Activated CD8-positive, alpha-beta T cell treated with anti-CD3 and anti-CD28 coated beads, Interleukin-2, amount 10 ng/mL, durations not matched to agents 7 days and 5 days (primary cell): ENCODE results near the gene ATRNL1. TPM values are rescaled to one million over a fixed set of nuclear protein-coding genes. Genes with fewer than 3 reads are reported as not detected.

Experiments used
- ATAC-seq: fragments of 150-1000 bp; cut with Tn5 transposase; one replicate; pipeline ENCODE4 v1.10.0; 2021; ENCODE audit warnings: moderate library complexity
- CTCF ChIA-PET: fragments of 350-600 bp; sonication (Branson Sonifier 250); formaldehyde crosslinking; loops from one replicate; lab custom pipeline; 2021; ENCODE audit warnings: antibody characterized with exemption; lab: Charles Lee
- POLR2A ChIA-PET: fragments of 350-600 bp; sonication (Branson Sonifier 250); formaldehyde crosslinking; loops from one replicate; lab custom pipeline; 2021; ENCODE audit warnings: antibody characterized with exemption; lab: Charles Lee
- DNase-seq: peaks from one replicate; pipeline ENCODE4 v3.0.0-alpha.2; 2020
- H3K27ac Mint-ChIP-seq: one replicate; pipeline ENCODE4 v1.8.0; 2021; ENCODE audit warnings: mild to moderate bottlenecking, mixed read lengths
- H3K27me3 Mint-ChIP-seq: one replicate; pipeline ENCODE4 v1.8.0; 2021; ENCODE audit warnings: low read depth, mixed read lengths
- H3K36me3 Mint-ChIP-seq: one replicate; pipeline ENCODE4 v1.8.0; 2021; ENCODE audit warnings: low read depth, mixed read lengths
- H3K4me1 Mint-ChIP-seq: one replicate; pipeline ENCODE4 v1.8.0; 2021; ENCODE audit warnings: low read depth, mixed read lengths
- H3K4me3 Mint-ChIP-seq: one replicate; pipeline ENCODE4 v1.8.0; 2021; ENCODE audit warnings: mild to moderate bottlenecking, mixed read lengths
- H3K9me3 Mint-ChIP-seq: one replicate; pipeline ENCODE4 v1.8.0; 2022; ENCODE audit warnings: mixed read lengths; ENCODE audit not compliant: insufficient read depth
- total RNA-seq, 2 experiments: library from RNA; stranded (reverse); gene quantifications; one replicate each; pipeline ENCODE4 v1.2.3, GENCODE V29; 2021

Gene ATRNL1
- total RNA-seq, 2 experiments from 2014 or later, result not detected

- DNase-seq (no peak), ATAC-seq (no peak)
- POLR2A ChIA-PET, result no interaction called here
- Mint-ChIP-seq H3K36me3 (no peaks in the 10 kb centered on the region), H3K27ac (no peak overlapping the region), H3K27me3 (no peaks in the 10 kb centered on the region), H3K9me3 (peaks cover 1% of the 10 kb centered on the region), H3K4me1 (no peaks in the 10 kb centered on the region), H3K4me3 (no peak overlapping the region)
- CTCF ChIA-PET, result no interaction called here
Observed at GRCh38 chr10:115909037-115909436, 815.9 kb downstream of the ATRNL1 start.

GRCh38 chr10:115909962-115910731, 817.0 kb downstream of the ATRNL1 start:
- Mint-ChIP-seq H3K4me1 (no peaks in the 10 kb centered on the region), H3K4me3 (no peak overlapping the region), H3K27ac (no peak overlapping the region), H3K9me3 (peaks cover 3% of the 10 kb centered on the region), H3K27me3 (no peaks in the 10 kb centered on the region), H3K36me3 (no peaks in the 10 kb centered on the region)
- CTCF ChIA-PET, result no interaction called here
- DNase-seq (no peak), ATAC-seq (no peak)
- POLR2A ChIA-PET, result no interaction called here

GRCh38 chr10:115914475-115914874, 821.3 kb downstream of the ATRNL1 start:
- Mint-ChIP-seq H3K27ac (no peak overlapping the region), H3K4me3 (no peak overlapping the region), H3K36me3 (no peaks in the 10 kb centered on the region), H3K27me3 (no peaks in the 10 kb centered on the region), H3K4me1 (no peaks in the 10 kb centered on the region), H3K9me3 (peaks cover 3% of the 10 kb centered on the region)
- ATAC-seq (no peak), DNase-seq (no peak)
- CTCF ChIA-PET, result no interaction called here
- POLR2A ChIA-PET, result no interaction called here

- CTCF ChIA-PET, result no interaction called here
- Mint-ChIP-seq H3K27me3 (no peaks in the 10 kb centered on the region), H3K4me3 (no peak overlapping the region), H3K9me3 (peaks cover 3% of the 10 kb centered on the region), H3K27ac (no peak overlapping the region), H3K4me1 (no peaks in the 10 kb centered on the region), H3K36me3 (no peaks in the 10 kb centered on the region)
- no peak for ATAC-seq
- POLR2A ChIA-PET, result no interaction called here
- DNase-seq, result no peak
Observed at GRCh38 chr10:115915429-115915828, 822.3 kb downstream of the ATRNL1 start.

GRCh38 chr10:115918812-115919211, 825.6 kb downstream of the ATRNL1 start:
- Mint-ChIP-seq H3K36me3 (no peaks in the 10 kb centered on the region), H3K27me3 (no peaks in the 10 kb centered on the region), H3K4me3 (no peak overlapping the region), H3K4me1 (no peaks in the 10 kb centered on the region), H3K27ac (no peak overlapping the region), H3K9me3 (peaks cover 3% of the 10 kb centered on the region)
- ChIA-PET POLR2A (no interaction called here), CTCF (no interaction called here)
- ATAC-seq (no peak), DNase-seq (no peak)

GRCh38 chr10:115921795-115922194, 828.6 kb downstream of the ATRNL1 start:
- CTCF ChIA-PET, result no interaction called here
- DNase-seq (no peak), ATAC-seq (no peak)
- H3K4me3 Mint-ChIP-seq, result no peak overlapping the region
- no peaks in the 10 kb centered on the region for H3K36me3 Mint-ChIP-seq
- POLR2A ChIA-PET, result no interaction called here
- H3K27ac Mint-ChIP-seq, result no peak overlapping the region
- H3K9me3 Mint-ChIP-seq, result no peaks in the 10 kb centered on the region
- no peaks in the 10 kb centered on the region for H3K27me3 Mint-ChIP-seq
- H3K4me1 Mint-ChIP-seq, result no peaks in the 10 kb centered on the region

GRCh38 chr10:115931309-115931708, 838.1 kb downstream of the ATRNL1 start:
- Mint-ChIP-seq H3K27me3 (no peaks in the 10 kb centered on the region), H3K27ac (no peak overlapping the region), H3K36me3 (no peaks in the 10 kb centered on the region), H3K4me3 (no peak overlapping the region), H3K9me3 (no peaks in the 10 kb centered on the region), H3K4me1 (no peaks in the 10 kb centered on the region)
- POLR2A ChIA-PET, result no interaction called here
- no peak for DNase-seq
- ATAC-seq, result no peak
- CTCF ChIA-PET, result no interaction called here

GRCh38 chr10:115932099-115932498, 838.9 kb downstream of the ATRNL1 start:
- Mint-ChIP-seq H3K27ac (no peak overlapping the region), H3K27me3 (no peaks in the 10 kb centered on the region), H3K4me3 (no peak overlapping the region), H3K4me1 (no peaks in the 10 kb centered on the region), H3K36me3 (no peaks in the 10 kb centered on the region), H3K9me3 (no peaks in the 10 kb centered on the region)
- CTCF ChIA-PET, result no interaction called here
- DNase-seq, result no peak
- POLR2A ChIA-PET, result no interaction called here
- ATAC-seq, result no peak

GRCh38 chr10:115933098-115933497, 839.9 kb downstream of the ATRNL1 start:
- H3K4me1 Mint-ChIP-seq, result no peaks in the 10 kb centered on the region
- ChIA-PET CTCF (no interaction called here), POLR2A (no interaction called here)
- ATAC-seq, result no peak
- no peak overlapping the region for H3K27ac Mint-ChIP-seq
- no peaks in the 10 kb centered on the region for H3K27me3 Mint-ChIP-seq
- no peak overlapping the region for H3K4me3 Mint-ChIP-seq
- DNase-seq, result no peak
- H3K9me3 Mint-ChIP-seq, result no peaks in the 10 kb centered on the region
- H3K36me3 Mint-ChIP-seq, result no peaks in the 10 kb centered on the region

- ATAC-seq (no peak), DNase-seq (no peak)
- H3K9me3 Mint-ChIP-seq, result no peaks in the 10 kb centered on the region
- H3K27ac Mint-ChIP-seq, result no peak overlapping the region
- H3K27me3 Mint-ChIP-seq, result no peaks in the 10 kb centered on the region
- H3K4me3 Mint-ChIP-seq, result no peak overlapping the region
- POLR2A ChIA-PET, result no interaction called here
- H3K4me1 Mint-ChIP-seq, result no peaks in the 10 kb centered on the region
- CTCF ChIA-PET, result no interaction called here
- H3K36me3 Mint-ChIP-seq, result no peaks in the 10 kb centered on the region
Observed at GRCh38 chr10:115935731-115936130, 842.6 kb downstream of the ATRNL1 start.

GRCh38 chr10:115936926-115937767, 844.0 kb downstream of the ATRNL1 start:
- CTCF ChIA-PET, result no interaction called here
- ATAC-seq (no peak), DNase-seq (no peak)
- Mint-ChIP-seq H3K4me3 (no peak overlapping the region), H3K36me3 (no peaks in the 10 kb centered on the region), H3K4me1 (no peaks in the 10 kb centered on the region), H3K27ac (no peak overlapping the region), H3K27me3 (no peaks in the 10 kb centered on the region), H3K9me3 (no peaks in the 10 kb centered on the region)
- POLR2A ChIA-PET, result no interaction called here

GRCh38 chr10:115937768-115938056, 844.5 kb downstream of the ATRNL1 start:
- DNase-seq (no peak), ATAC-seq (no peak)
- H3K27ac Mint-ChIP-seq, result no peak overlapping the region
- H3K27me3 Mint-ChIP-seq, result no peaks in the 10 kb centered on the region
- ChIA-PET POLR2A (no interaction called here), CTCF (no interaction called here)
- no peaks in the 10 kb centered on the region for H3K36me3 Mint-ChIP-seq
- no peaks in the 10 kb centered on the region for H3K4me1 Mint-ChIP-seq
- H3K4me3 Mint-ChIP-seq, result no peak overlapping the region
- no peaks in the 10 kb centered on the region for H3K9me3 Mint-ChIP-seq
